Nephron (organoid): Measurements from ENCODE around the gene PLGRKT.
"Not testable (repeated sequence)": the region's sequence is repeated elsewhere in the genome, so short reads cannot be mapped to it uniquely, and the experiment has no call there.

Experiments
- H3K27ac Mint-ChIP-seq, 3 experiments: 2 replicates each; pipeline ENCODE4 v1.8.0; 2020; ENCODE audit warnings: mixed read lengths in 3 of 3, mild to moderate bottlenecking in 2 of 3, moderate library complexity in 1 of 3
- H3K27me3 Mint-ChIP-seq: 2 replicates; pipeline ENCODE4 v1.8.0; 2021; ENCODE audit warnings: low read depth, mild to moderate bottlenecking, moderate library complexity, mixed read lengths
- H3K36me3 Mint-ChIP-seq: 2 replicates; pipeline ENCODE4 v1.8.0; 2020; ENCODE audit warnings: low read depth, mixed read lengths
- H3K4me1 Mint-ChIP-seq: 2 replicates; pipeline ENCODE4 v1.8.0; 2020; ENCODE audit warnings: mixed read lengths
- H3K4me3 Mint-ChIP-seq, 3 experiments: 2 replicates each; pipeline ENCODE4 v1.8.0; 2020; ENCODE audit warnings: mild to moderate bottlenecking in 3 of 3, mixed read lengths in 3 of 3, moderate library complexity in 2 of 3
- H3K9me3 Mint-ChIP-seq: 2 replicates; pipeline ENCODE4 v1.8.0; 2020; ENCODE audit warnings: mixed read lengths
- TF ChIP-seq, protein P1 (sequence below), 3 experiments: fragments of 200-600 bp; sonication (generic); IDR thresholded peaks; one replicate each; pipeline ENCODE4 v1.5.0; 2021; ENCODE audit warnings: antibody characterized with exemption in 3 of 3; ENCODE audit not compliant: unreplicated experiment in 3 of 3

Gene PLGRKT

GRCh38 chr9:5355226-5355625 is 82.5 kb downstream of the PLGRKT start:
- H3K27ac Mint-ChIP-seq: no peak overlapping the region
- peaks cover 8% of the 10 kb centered on the region for H3K36me3 Mint-ChIP-seq
- H3K4me3 Mint-ChIP-seq: no peak overlapping the region
- TF ChIP-seq, protein P1, sequence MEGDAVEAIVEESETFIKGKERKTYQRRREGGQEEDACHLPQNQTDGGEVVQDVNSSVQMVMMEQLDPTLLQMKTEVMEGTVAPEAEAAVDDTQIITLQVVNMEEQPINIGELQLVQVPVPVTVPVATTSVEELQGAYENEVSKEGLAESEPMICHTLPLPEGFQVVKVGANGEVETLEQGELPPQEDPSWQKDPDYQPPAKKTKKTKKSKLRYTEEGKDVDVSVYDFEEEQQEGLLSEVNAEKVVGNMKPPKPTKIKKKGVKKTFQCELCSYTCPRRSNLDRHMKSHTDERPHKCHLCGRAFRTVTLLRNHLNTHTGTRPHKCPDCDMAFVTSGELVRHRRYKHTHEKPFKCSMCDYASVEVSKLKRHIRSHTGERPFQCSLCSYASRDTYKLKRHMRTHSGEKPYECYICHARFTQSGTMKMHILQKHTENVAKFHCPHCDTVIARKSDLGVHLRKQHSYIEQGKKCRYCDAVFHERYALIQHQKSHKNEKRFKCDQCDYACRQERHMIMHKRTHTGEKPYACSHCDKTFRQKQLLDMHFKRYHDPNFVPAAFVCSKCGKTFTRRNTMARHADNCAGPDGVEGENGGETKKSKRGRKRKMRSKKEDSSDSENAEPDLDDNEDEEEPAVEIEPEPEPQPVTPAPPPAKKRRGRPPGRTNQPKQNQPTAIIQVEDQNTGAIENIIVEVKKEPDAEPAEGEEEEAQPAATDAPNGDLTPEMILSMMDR (IDR thresholded peaks at IDR 0.05; ENCODE audit: unreplicated experiment in 3 of 3): no peak
- peaks cover 21% of the 10 kb centered on the region for H3K4me1 Mint-ChIP-seq
- H3K9me3 Mint-ChIP-seq: peaks cover 4% of the 10 kb centered on the region
- no peaks in the 10 kb centered on the region for H3K27me3 Mint-ChIP-seq

DNA sequence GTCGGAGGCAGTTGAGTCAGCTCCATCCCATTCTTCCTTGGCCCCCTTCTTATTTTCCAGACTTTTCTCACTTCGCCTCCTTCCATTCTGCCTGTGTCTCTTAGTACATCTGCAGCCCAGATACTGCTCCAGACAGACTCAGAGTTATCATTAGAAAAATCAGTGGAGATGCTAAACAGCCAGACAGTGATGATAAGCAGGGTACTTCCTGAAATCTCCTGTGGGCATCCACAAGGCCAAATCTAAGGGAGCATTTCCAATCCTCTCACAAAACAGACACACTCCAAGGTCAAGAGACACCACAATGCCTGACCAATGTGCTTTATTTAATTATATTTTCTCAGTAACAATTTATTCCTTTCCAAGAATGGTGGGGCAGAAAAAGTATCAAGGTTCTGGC is 83.5 kb downstream of the PLGRKT start:
- Mint-ChIP-seq H3K4me1 (peaks cover 21% of the 10 kb centered on the region), H3K4me3 (no peak overlapping the region), H3K27me3 (no peaks in the 10 kb centered on the region), H3K9me3 (peaks cover 10% of the 10 kb centered on the region), H3K36me3 (peaks cover 8% of the 10 kb centered on the region), H3K27ac (no peak overlapping the region)
- TF ChIP-seq, protein P1 (IDR thresholded peaks at IDR 0.05; ENCODE audit: unreplicated experiment in 3 of 3): no peak

DNA sequence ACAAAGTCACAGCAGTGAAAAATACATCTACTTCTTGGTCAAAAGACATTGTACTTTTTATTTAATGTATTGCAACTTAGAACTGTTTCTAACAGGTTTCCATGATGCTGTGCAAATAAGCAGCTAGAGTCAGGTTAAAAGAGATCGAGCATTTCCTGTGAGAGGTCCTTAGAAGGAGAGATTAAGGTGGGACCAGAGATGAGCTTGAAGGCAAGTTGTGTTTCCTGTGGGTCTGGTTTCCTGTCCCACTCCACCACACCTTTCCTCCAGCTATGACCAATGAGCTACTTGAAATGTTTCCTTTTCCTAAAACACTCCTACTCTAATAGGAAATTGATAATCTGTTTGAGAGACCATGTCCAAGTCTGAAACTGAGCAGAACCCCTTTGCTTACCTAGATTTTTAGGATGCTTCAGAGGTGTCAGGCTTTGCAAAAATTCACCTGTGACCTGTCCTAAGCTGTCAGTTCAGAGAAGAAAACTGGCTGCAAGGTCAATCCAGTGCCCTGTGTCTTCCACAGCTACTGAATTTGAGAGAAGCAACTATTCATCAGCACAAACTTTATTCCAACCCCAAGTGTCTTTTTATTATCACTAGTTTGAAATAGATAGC is 85.0 kb downstream of the PLGRKT start:
- Mint-ChIP-seq H3K36me3 (peaks cover 5% of the 10 kb centered on the region), H3K27me3 (no peaks in the 10 kb centered on the region), H3K27ac (no peak overlapping the region), H3K9me3 (peaks cover 15% of the 10 kb centered on the region), H3K4me1 (peaks cover 11% of the 10 kb centered on the region), H3K4me3 (no peak overlapping the region)
- TF ChIP-seq, protein P1 (IDR thresholded peaks at IDR 0.05; ENCODE audit: unreplicated experiment in 3 of 3): no peak

DNA sequence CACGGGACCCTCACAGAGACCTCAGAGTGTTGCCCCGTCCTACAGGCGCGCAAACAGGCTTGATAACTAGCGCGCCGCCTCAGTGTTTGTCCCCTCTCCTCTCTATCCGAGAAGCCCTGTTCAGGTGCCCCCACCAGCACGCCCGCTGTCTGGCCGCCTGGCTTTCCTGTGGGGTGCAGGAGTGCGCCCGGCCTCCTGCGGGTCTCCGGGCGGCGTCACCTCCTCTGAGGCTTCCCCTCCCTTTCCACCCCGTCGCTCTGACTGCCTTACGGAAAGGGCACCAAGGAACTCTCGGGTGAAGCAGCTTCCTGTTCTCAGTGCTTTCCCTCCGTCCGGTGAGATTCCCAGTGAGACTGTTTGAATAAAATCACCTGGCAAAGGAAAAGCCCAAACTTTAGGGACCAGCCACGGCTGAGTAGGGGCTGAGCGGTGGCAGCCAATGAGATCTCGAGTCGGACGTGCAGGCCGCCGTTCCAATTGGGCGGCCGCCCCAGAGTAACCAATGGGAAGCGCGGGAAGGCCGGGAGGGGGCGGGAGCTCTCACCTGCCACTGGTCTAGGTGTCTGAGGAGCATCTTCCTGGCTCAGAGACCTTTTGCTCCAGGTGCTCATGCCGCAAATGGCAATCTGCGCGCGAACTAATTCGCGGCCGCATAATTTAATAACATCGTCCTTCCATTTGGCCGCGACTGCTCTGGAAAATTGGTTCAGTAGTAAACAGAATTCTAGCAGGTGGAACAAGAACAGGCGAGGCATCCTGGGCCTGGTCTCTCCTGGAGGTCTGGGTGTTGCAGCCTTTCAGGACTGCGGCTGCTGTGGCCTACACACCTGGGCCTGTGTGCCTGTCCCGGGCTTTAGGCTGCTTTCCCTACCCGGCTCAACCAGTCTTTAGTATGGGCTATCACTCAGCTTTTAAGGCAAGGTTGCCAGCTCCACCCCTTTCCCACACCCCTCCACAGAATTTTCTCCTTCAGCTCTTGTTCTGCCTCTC is 98.4 kb downstream of the PLGRKT start, which contains the start of gene RLN1:
Gene RLN1 (minus strand): TSS at position 885 of the 990 bp plus-strand sequence. CDS start 130 bp downstream, at position 755.
- H3K9me3 Mint-ChIP-seq, H3K36me3 Mint-ChIP-seq, H3K27ac Mint-ChIP-seq, H3K4me1 Mint-ChIP-seq: not testable (repeated sequence)
- Mint-ChIP-seq H3K27me3 (peaks cover 15% of the 10 kb centered on the region), H3K4me3 (peak within 1 kb of the TSS; percentile 65 to 74 (median 69))

DNA sequence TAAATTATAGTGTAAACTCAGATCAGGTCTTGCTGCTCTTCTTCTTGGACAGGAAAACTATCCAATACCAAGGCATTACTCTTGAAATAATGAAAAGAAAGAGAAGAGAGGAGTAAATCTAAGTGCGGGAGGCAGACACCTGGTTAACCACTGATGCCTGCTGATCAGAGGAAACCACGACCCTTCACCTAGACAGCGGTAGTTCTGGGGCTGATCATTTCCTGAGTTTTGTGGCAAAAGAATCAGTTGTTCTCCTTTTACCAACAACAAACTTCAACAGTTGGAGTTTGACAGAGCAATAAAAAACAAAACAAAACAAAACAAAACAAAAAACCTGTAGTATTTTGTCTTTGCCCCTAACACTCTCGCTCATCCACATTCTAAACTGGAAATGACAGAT is 101.0 kb downstream of the PLGRKT start:
- H3K4me1 Mint-ChIP-seq: no peaks in the 10 kb centered on the region
- peaks cover 10% of the 10 kb centered on the region for H3K27me3 Mint-ChIP-seq
- H3K9me3 Mint-ChIP-seq: no peaks in the 10 kb centered on the region
- TF ChIP-seq, protein P1 (IDR thresholded peaks at IDR 0.05; ENCODE audit: unreplicated experiment in 3 of 3): no peak
- H3K36me3 Mint-ChIP-seq: no peaks in the 10 kb centered on the region
- no peak overlapping the region for H3K4me3 Mint-ChIP-seq
- no peak overlapping the region for H3K27ac Mint-ChIP-seq

GRCh38 chr9:5331276-5331675 is 106.4 kb downstream of the PLGRKT start:
- not testable (repeated sequence) for H3K36me3 Mint-ChIP-seq, H3K27ac Mint-ChIP-seq, H3K4me1 Mint-ChIP-seq, H3K27me3 Mint-ChIP-seq, H3K4me3 Mint-ChIP-seq, H3K9me3 Mint-ChIP-seq
